ENCODE results near the gene TMC2. TPM values are rescaled to one million over a fixed set of nuclear protein-coding genes. Genes with fewer than 3 reads are reported as not detected.

The TMC2 gene
- total RNA-seq, result not detected in 2 replicates

DNA sequence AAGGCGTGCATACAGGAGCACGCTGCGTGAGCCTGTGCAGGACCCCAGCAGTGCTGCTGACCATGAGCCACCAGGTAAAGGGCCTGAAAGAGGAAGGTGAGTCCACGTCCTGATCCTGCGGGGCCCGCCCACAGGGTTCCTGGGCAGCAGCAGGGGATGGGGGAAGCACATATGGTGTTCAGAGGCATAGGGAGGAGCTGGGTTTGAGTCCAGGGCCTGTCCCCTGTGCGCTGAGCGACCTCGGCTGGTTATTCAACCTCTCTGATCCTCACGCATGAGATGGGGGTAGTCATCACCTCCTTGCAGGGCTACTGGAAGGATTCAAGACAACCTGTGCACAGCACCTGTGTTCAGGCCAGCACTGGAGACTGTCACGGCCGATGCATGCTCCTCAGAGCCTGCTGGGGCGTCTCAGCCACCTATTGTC lies at the start of gene TMC2:
Gene TMC2 (plus strand): TSS at position 14 of the 427 bp plus-strand sequence. CDS start 49 bp downstream, at position 63.

GRCh38 chr20:2508631-2509467 lies 27.5 kb upstream of the TMC2 start, which contains the start of gene ZNF343:
Gene ZNF343, minus strand, starts transcription at chr20:2508915. Its CDS starts 15,020 bp downstream, at chr20:2493895.

DNA sequence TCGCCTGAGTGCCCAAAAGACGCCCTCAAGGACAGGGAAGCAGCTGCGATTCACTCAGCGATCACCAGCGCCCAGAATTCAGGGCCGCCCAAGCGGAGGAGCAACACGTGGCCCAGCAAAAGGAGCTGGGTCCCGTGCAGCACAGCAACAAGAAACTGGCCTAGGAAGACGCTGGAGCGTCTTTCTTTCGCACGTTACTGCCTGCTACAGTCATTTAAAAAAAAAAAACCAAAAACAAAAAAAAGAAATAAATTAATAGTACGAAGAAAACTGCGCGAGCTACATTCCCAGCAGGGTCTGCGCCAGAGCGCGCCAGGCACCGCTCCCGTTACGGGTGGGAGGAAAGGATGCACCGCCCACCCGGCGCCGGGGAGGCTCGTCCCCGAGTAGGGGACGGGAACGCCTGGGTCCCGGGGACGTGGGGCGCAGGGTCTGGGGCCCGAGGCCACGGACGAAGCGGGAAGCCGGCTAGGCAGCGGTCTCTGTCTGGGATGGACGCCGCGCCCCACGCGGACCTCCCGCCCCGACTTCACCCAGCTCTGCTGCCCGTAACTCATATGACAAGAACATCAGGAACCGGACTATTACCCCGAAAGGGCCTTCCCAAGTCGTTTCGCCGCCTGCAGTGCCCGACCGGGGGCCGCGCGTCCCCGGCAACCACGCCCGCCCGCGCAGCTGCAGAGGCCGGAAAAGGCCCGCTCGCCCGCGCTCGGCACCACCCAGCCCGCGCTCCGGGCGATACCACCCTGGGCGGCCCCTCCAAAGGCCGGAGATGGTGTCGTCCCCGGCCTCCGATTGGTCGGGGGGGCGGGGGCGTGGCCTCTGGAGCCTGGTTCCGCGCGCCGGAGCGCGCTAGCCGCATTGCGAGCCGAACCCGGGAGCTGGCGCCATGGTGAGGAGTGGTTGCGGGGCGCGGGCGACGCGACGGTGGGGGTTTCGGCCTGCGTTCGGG lies 115.7 kb downstream of the TMC2 start, which contains the start of gene NOP56:
Gene NOP56 (plus strand): TSS at position 861 of the 952 bp plus-strand sequence. CDS start 29 bp downstream, at position 890.

GRCh38 chr20:2663887-2664719 lies 127.7 kb downstream of the TMC2 start, which contains the start of gene IDH3B:
Gene IDH3B, minus strand, starts transcription at chr20:2664216. Its CDS starts 28 bp downstream, at chr20:2664188.

Other genes with a start within 250 kb of the TMC2 start
- gene TGM3, start 240.6 kb upstream of the TMC2 start, total RNA-seq, result under 0.01 TPM in 1 of 2 replicates, not detected in the other
- not detected in 2 replicates for gene TGM6, start 155.7 kb upstream of the TMC2 start, total RNA-seq
- 203 and 248 TPM in 2 replicates for gene SNRPB, start 65.8 kb upstream of the TMC2 start, total RNA-seq
- 6.6 and 15.9 TPM in 2 replicates for gene ZNF343, start 27.7 kb upstream of the TMC2 start, total RNA-seq
- gene NOP56, start 116.1 kb downstream of the TMC2 start, total RNA-seq, result 81.6 and 99.5 TPM in 2 replicates
- gene IDH3B, start 127.6 kb downstream of the TMC2 start, total RNA-seq, result 70.8 and 86.9 TPM in 2 replicates
- gene EBF4, start 156.2 kb downstream of the TMC2 start, total RNA-seq, result 1.7 and 2.1 TPM in 2 replicates

Data from pericardium fibroblast (primary cell).